Spleen (tissue), 7 donors: ENCODE data around the gene WDR86.

ENCODE experiments used
- POLR2A ChIP-seq, 3 donors: fragments of 450-650 bp; IDR thresholded peaks; one replicate each; pipeline ENCODE4 v1.5.1; 2017; ENCODE audit warnings: antibody characterized with exemption in 3 of 3, mild to moderate bottlenecking in 1 of 3
- TF ChIP-seq, protein P1 (sequence below), 11 experiments: fragments of 200-600 bp in 7 of 11; fragments of 450-650 bp in 4 of 11; sonication (generic) in 4 of 11; IDR thresholded peaks in 8 of 11; conservative IDR thresholded peaks in 3 of 11; 1 replicate in 7 of 11; 2 replicates in 4 of 11; pipeline versions ENCODE4 v1.4.0 to v1.8.0; 2016 to 2021; ENCODE audit warnings: antibody characterized with exemption in 11 of 11, inconsistent platforms in 4 of 11, mild to moderate bottlenecking in 1 of 11
- donor health status: DM: no; HTN: no; CAD: no; lungs with moderate emphysema.
- donor health status: DM: no; HTN: no; CAD: no.
- donor health status: DM: no; HTN: no; CAD: no.

DNA sequence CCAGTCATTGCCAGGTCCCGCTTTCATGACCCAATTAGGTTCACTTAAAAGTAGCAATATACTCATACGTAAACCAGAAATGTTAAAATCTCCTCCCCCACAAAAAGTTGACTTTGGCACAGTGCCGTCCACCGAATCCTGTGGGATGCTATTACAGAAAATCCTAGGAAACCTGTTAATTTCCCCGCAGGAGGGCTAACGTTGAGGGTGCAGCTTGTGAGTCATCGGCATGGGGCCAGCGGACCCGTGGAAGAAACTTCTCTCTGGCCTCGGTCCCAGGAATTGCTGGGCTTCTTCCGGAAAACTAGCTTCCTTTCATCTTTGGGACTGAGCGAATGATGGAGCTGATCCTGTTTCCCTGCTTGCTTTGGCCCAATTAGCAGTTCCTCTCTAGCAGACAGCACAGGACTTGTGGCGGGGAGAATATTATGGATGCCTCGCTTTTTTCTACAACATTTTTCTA is 16.6 kb upstream of the WDR86 start:
- TF ChIP-seq, protein P1, sequence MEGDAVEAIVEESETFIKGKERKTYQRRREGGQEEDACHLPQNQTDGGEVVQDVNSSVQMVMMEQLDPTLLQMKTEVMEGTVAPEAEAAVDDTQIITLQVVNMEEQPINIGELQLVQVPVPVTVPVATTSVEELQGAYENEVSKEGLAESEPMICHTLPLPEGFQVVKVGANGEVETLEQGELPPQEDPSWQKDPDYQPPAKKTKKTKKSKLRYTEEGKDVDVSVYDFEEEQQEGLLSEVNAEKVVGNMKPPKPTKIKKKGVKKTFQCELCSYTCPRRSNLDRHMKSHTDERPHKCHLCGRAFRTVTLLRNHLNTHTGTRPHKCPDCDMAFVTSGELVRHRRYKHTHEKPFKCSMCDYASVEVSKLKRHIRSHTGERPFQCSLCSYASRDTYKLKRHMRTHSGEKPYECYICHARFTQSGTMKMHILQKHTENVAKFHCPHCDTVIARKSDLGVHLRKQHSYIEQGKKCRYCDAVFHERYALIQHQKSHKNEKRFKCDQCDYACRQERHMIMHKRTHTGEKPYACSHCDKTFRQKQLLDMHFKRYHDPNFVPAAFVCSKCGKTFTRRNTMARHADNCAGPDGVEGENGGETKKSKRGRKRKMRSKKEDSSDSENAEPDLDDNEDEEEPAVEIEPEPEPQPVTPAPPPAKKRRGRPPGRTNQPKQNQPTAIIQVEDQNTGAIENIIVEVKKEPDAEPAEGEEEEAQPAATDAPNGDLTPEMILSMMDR (IDR thresholded peaks at IDR 0.05 in 8 of 11, conservative IDR thresholded peaks at IDR 0.05 in 3 of 11) = no peak
- no peak for TF ChIP-seq POLR2A (IDR thresholded peaks at IDR 0.05)
